Loucy (cell line): ENCODE data around the gene RPL4.
A peak's percentile ranks its signal among the peaks of the same experiment; 100 is the strongest.

Source experiments
- H2AFZ ChIP-seq: fragments of 200-600 bp; sonication (generic); 2 replicates; pipeline ENCODE4 v1.6.0; 2016; ENCODE audit warnings: antibody characterized with exemption, mild to moderate bottlenecking, low read length, moderate library complexity
- H3F3A ChIP-seq: fragments of 200-600 bp; 2 replicates; pipeline ENCODE4 v1.6.0; 2016; ENCODE audit warnings: antibody characterized with exemption, low read depth, mild to moderate bottlenecking
- H3K27me3 ChIP-seq: fragments of 200-600 bp; sonication (generic); 2 replicates; pipeline ENCODE4 v1.6.1; 2014; ENCODE audit warnings: low read length, mild to moderate bottlenecking; ENCODE audit not compliant: insufficient read depth, poor library complexity, severe bottlenecking
- H3K36me3 ChIP-seq: fragments of 200-600 bp; sonication (generic); 2 replicates; pipeline ENCODE4 v1.6.1; 2016; ENCODE audit warnings: low read length; ENCODE audit not compliant: insufficient read depth
- H3K4me1 ChIP-seq: fragments of 200-600 bp; sonication (generic); 2 replicates; pipeline ENCODE4 v1.5.1; 2014; ENCODE audit warnings: low read length, mild to moderate bottlenecking; ENCODE audit not compliant: insufficient read depth, poor library complexity, severe bottlenecking
- H3K4me2 ChIP-seq: fragments of 200-600 bp; sonication (generic); 2 replicates; pipeline ENCODE4 v1.6.0; 2014; ENCODE audit warnings: antibody characterized with exemption, low read length, low read depth, mild to moderate bottlenecking; ENCODE audit not compliant: poor library complexity, severe bottlenecking
- H3K4me3 ChIP-seq: fragments of 200-600 bp; sonication (generic); 2 replicates; pipeline ENCODE4 v1.5.1; 2014; ENCODE audit warnings: low read length, mild to moderate bottlenecking, mixed read lengths; ENCODE audit not compliant: poor library complexity, severe bottlenecking
- H3K79me2 ChIP-seq: fragments of 200-600 bp; sonication (generic); 2 replicates; pipeline ENCODE4 v1.6.1; 2014; ENCODE audit warnings: low read length; ENCODE audit not compliant: insufficient read depth
- H3K9ac ChIP-seq: fragments of 200-600 bp; sonication (generic); 2 replicates; pipeline ENCODE4 v1.6.0; 2014; ENCODE audit warnings: mild to moderate bottlenecking, low read depth, low read length, moderate library complexity; ENCODE audit not compliant: poor library complexity, severe bottlenecking
- H3K9me2 ChIP-seq: fragments of 200-600 bp; sonication (generic); replicated peaks from 2 replicates; pipeline ENCODE4 v1.6.1; 2016; ENCODE audit warnings: low read depth, low read length, mixed read lengths
- H3K9me3 ChIP-seq: fragments of 200-600 bp; sonication (generic); 2 replicates; pipeline ENCODE4 v1.6.1; 2014; ENCODE audit warnings: mild to moderate bottlenecking, antibody characterized with exemption, low read length, low read depth; ENCODE audit not compliant: insufficient read depth
- H4K20me1 ChIP-seq: fragments of 200-600 bp; sonication (generic); 2 replicates; pipeline ENCODE4 v1.6.0; 2014; ENCODE audit warnings: antibody characterized with exemption, low read length, mild to moderate bottlenecking; ENCODE audit not compliant: insufficient read depth, poor library complexity, severe bottlenecking
- CTCF ChIP-seq: fragments of 200-600 bp; sonication (generic); conservative IDR thresholded peaks from 2 replicates; pipeline ENCODE4 v1.5.1; 2014; ENCODE audit warnings: mild to moderate bottlenecking, antibody characterized with exemption, low read length
- EZH2phosphoT487 ChIP-seq: fragments of 200-600 bp; IDR thresholded peaks from 2 replicates; pipeline ENCODE4 v1.6.1; 2018; ENCODE audit warnings: antibody characterized with exemption, mild to moderate bottlenecking, moderate library complexity, borderline replicate concordance

RPL4 gene

DNA sequence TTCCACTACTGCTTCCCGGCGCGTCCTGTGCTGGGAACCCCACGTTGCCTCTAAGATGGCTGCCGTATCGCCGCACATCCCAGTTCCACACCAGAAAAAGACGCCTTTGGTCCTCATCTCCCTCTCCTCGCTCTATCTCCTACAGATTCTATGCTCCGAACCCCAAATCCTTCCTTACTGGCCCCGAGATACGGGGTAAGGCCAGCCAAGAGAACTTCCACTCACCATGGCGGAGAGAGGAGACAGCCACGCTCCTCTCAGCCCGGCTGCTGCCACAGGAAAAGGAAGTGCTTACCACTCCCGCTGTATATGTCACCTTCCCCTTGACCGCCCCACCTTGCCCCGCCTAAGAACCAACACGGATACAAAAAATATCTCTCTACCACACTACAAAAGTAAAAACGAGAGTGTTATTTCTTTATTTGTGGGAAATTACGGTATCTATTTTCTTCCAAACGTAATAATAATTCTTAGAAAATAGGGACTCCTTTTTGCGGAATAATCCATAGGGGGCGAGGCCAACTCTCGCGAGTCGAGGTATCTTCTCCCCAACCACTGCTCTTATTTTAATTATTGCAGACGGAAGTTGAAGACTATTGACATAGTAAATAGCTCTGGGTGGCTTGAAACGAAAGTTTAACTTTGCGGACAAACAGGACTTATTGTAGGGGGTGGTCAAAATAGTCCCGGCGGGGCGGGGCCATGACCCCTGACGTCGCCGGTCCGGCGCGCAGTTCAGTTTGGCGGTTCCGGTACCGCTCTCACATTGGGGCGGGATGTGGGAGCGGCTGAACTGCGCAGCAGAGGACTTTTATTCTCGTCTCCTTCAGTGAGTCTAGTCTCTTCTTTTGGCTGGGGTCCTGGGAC is at the start of gene RPL4, which contains the start of gene ZWILCH:
RPL4 (minus strand) TSS at position 293 of the 867 bp plus-strand sequence; CDS start at position 228, 65 bp downstream.
ZWILCH (plus strand) TSS at position 764 of the 867 bp plus-strand sequence; CDS start at position 777, 13 bp downstream.
- H3F3A ChIP-seq = peaks cover 11% of the 10 kb centered on the region; the same call in 1 of the 2 replicates

GRCh38 chr15:66545255-66545654 is 40.6 kb upstream of the RPL4 start:
- Histone ChIP-seq H3K9me3 (no peaks in the 10 kb centered on the region), H3K36me3 (peaks cover 20% of the 10 kb centered on the region; the same call in 1 of the 2 replicates), H2AFZ (no peak overlapping the region), H3F3A (no peaks in the 10 kb centered on the region), H3K27me3 (no peaks in the 10 kb centered on the region), H3K79me2 (no peaks in the 10 kb centered on the region), H3K9me2 (no peaks in the 10 kb centered on the region), H3K4me1 (no peaks in the 10 kb centered on the region), H3K4me3 (no peak overlapping the region), H3K4me2 (no peak overlapping the region), H3K9ac (no peak overlapping the region), H4K20me1 (no peaks in the 10 kb centered on the region)
- TF ChIP-seq CTCF (no peak), EZH2phosphoT487 (no peak)

More for the DNA sequence above, at the start of gene RPL4, which contains the start of gene ZWILCH:
- TF ChIP-seq EZH2phosphoT487 = no peak
- peaks cover 7% of the 10 kb centered on the region for H3K27me3 ChIP-seq
- peak within 1 kb of the TSS; percentile 99 for H3K4me3 ChIP-seq
- peak within 1 kb of the TSS; percentile 88 for H3K4me2 ChIP-seq
- peaks cover 48% of the 10 kb centered on the region for H4K20me1 ChIP-seq
- H3K9me2 ChIP-seq = no peaks in the 10 kb centered on the region
- peak within 1 kb of the TSS; percentile 98 for H2AFZ ChIP-seq
- peak within 1 kb of the TSS; percentile 97 for H3K9ac ChIP-seq
- peaks cover 56% of the 10 kb centered on the region for H3K4me1 ChIP-seq
- H3K79me2 ChIP-seq = peaks cover 84% of the 10 kb centered on the region
- no peaks in the 10 kb centered on the region for H3K9me3 ChIP-seq
- peaks cover 35% of the 10 kb centered on the region for H3K36me3 ChIP-seq

- Histone ChIP-seq H3F3A (no peaks in the 10 kb centered on the region), H3K36me3 (peaks cover 21% of the 10 kb centered on the region; the same call in 1 of the 2 replicates), H3K9ac (no peak overlapping the region), H3K4me1 (no peaks in the 10 kb centered on the region), H3K4me2 (no peak overlapping the region), H3K27me3 (no peaks in the 10 kb centered on the region), H3K4me3 (no peak overlapping the region), H3K9me3 (no peaks in the 10 kb centered on the region), H4K20me1 (no peaks in the 10 kb centered on the region), H3K9me2 (no peaks in the 10 kb centered on the region), H3K79me2 (no peaks in the 10 kb centered on the region), H2AFZ (no peak overlapping the region)
- TF ChIP-seq EZH2phosphoT487 (no peak), CTCF (no peak)
Observed at GRCh38 chr15:66542896-66543295, 38.2 kb upstream of the RPL4 start.
